ENCODE data around the gene CCDC159. TPM values are rescaled to one million over a fixed set of nuclear protein-coding genes. Genes with fewer than 3 reads are reported as not detected.
A peak's percentile ranks its signal among the peaks of the same experiment; 100 is the strongest.

CCDC159 gene
- total and polyA plus RNA-seq, 2 of the 13 experiments (the other 11 are each of a cell fraction or from before 2014, with no cell fraction given): 1.7 to 6.3 TPM

DNA sequence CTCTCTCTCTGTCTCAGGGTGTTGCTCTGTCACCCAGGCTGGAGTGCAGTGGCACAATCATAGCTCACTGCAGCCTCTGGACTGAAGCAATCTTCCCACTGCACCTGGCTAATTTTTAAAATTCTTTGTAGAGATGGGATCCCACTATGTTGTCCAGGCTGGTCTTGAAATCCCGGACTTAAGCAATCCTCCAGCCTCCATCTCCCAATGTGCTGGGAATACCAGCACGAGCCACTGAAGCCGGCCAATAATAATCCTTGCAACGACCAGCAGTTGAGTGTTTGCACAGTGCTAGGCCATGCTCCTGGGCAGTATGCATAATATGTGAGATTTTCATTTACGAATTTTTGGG is 38.4 kb downstream of the CCDC159 start:
- peaks cover 44% of the 10 kb centered on the region for H3K4me1 ChIP-seq (ENCODE audit: insufficient read depth, low read length)
- WGBS (ENCODE audit: low lambda C conversion rate): 22% methylated on average over 5 of the region's 5 CpGs
- CTCF ChIA-PET (ENCODE audit: low intra/inter-chr PET ratio, low total read pairs): no interaction called here
- TF ChIP-seq ZNF350 (CRISPR knock-in tag; IDR thresholded peaks at IDR 0.05; ENCODE audit: borderline replicate concordance, low read depth) (no peak), ZNF501 (CRISPR knock-in tag; IDR thresholded peaks at IDR 0.05) (no peak), POLR2G (IDR thresholded peaks at IDR 0.05; ENCODE audit: low read depth, low read length) (no peak), CEBPG (CRISPR knock-in tag; IDR thresholded peaks at IDR 0.05) (0 out of 2 replicates have a peak, but pooled peaks have one; percentile 5), HES4 (CRISPR knock-in tag; IDR thresholded peaks at IDR 0.05; ENCODE audit: borderline replicate concordance) (no peak), FOSL2 (CRISPR knock-in tag; IDR thresholded peaks at IDR 0.05) (no peak), ZNF10 (CRISPR knock-in tag; IDR thresholded peaks at IDR 0.05; ENCODE audit: borderline replicate concordance, low read depth) (no peak), PPARG (CRISPR knock-in tag; conservative IDR thresholded peaks at IDR 0.05) (no peak), ZNF775 (CRISPR knock-in tag; IDR thresholded peaks at IDR 0.05; ENCODE audit: borderline replicate concordance) (no peak), MTF2 (CRISPR knock-in tag; IDR thresholded peaks at IDR 0.05; ENCODE audit: borderline replicate concordance) (0 out of 2 replicates have a peak, but pooled peaks have one; percentile 1), CHCHD3 (CRISPR knock-in tag; IDR thresholded peaks at IDR 0.05) (no peak), IRX3 (CRISPR knock-in tag; IDR thresholded peaks at IDR 0.05; ENCODE audit: borderline replicate concordance, low read depth) (no peak), ZNF777 (CRISPR knock-in tag; IDR thresholded peaks at IDR 0.05) (no peak), ZNF232 (CRISPR knock-in tag; IDR thresholded peaks at IDR 0.05; ENCODE audit: borderline replicate concordance) (no peak), ZC3H13 (CRISPR knock-in tag; IDR thresholded peaks at IDR 0.05) (no peak), SIX1 (CRISPR knock-in tag; IDR thresholded peaks at IDR 0.05; ENCODE audit: borderline replicate concordance) (no peak), NFIB (CRISPR knock-in tag; IDR thresholded peaks at IDR 0.05; ENCODE audit: borderline replicate concordance) (no peak), KAT8 (CRISPR knock-in tag; IDR thresholded peaks at IDR 0.05) (no peak), ZNF329 (CRISPR knock-in tag; IDR thresholded peaks at IDR 0.05; ENCODE audit: low read depth) (no peak), ZKSCAN1 (IDR thresholded peaks at IDR 0.05; ENCODE audit: low read length) (no peak), ZNF121 (CRISPR knock-in tag; IDR thresholded peaks at IDR 0.05) (peak; percentile 89)
- TF ChIP-seq, protein P1, sequence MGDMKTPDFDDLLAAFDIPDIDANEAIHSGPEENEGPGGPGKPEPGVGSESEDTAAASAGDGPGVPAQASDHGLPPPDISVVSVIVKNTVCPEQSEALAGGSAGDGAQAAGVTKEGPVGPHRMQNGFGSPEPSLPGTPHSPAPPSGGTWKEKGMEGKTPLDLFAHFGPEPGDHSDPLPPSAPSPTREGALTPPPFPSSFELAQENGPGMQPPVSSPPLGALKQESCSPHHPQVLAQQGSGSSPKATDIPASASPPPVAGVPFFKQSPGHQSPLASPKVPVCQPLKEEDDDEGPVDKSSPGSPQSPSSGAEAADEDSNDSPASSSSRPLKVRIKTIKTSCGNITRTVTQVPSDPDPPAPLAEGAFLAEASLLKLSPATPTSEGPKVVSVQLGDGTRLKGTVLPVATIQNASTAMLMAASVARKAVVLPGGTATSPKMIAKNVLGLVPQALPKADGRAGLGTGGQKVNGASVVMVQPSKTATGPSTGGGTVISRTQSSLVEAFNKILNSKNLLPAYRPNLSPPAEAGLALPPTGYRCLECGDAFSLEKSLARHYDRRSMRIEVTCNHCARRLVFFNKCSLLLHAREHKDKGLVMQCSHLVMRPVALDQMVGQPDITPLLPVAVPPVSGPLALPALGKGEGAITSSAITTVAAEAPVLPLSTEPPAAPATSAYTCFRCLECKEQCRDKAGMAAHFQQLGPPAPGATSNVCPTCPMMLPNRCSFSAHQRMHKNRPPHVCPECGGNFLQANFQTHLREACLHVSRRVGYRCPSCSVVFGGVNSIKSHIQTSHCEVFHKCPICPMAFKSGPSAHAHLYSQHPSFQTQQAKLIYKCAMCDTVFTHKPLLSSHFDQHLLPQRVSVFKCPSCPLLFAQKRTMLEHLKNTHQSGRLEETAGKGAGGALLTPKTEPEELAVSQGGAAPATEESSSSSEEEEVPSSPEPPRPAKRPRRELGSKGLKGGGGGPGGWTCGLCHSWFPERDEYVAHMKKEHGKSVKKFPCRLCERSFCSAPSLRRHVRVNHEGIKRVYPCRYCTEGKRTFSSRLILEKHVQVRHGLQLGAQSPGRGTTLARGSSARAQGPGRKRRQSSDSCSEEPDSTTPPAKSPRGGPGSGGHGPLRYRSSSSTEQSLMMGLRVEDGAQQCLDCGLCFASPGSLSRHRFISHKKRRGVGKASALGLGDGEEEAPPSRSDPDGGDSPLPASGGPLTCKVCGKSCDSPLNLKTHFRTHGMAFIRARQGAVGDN (CRISPR knock-in tag; IDR thresholded peaks at IDR 0.05): no peak
- TF ChIP-seq, protein P2, sequence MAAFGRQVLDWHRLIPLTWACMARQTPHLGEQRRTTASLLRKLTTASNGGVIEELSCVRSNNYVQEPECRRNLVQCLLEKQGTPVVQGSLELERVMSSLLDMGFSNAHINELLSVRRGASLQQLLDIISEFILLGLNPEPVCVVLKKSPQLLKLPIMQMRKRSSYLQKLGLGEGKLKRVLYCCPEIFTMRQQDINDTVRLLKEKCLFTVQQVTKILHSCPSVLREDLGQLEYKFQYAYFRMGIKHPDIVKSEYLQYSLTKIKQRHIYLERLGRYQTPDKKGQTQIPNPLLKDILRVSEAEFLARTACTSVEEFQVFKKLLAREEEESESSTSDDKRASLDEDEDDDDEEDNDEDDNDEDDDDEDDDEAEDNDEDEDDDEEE (CRISPR knock-in tag; IDR thresholded peaks at IDR 0.05): no peak

More for the DNA sequence above, 38.4 kb downstream of the CCDC159 start:
- H3K9ac ChIP-seq (ENCODE audit: insufficient read depth, low read depth, low read length): no peak overlapping the region
- ATAC-seq (no peak), FAIRE-seq (no peak), DNase-seq (ENCODE audit: low spot score) (no peak)
- POLR2A ChIA-PET: interaction anchor here (0.6 to 2.6 kb wide), 6 partner anchors 10 to 383 kb away, joined by 3 to 51 read pairs (median 6); partner anchors contain the start of genes ODAD3, PRKCSH, RGL3 and SWSAP1
- H3K79me2 ChIP-seq (ENCODE audit: insufficient read depth, low read length): no peaks in the 10 kb centered on the region
- H3K4me2 ChIP-seq (ENCODE audit: low read depth, low read length): peak overlapping the region; percentile 91
- intact Hi-C loops (cut with micrococcal nuclease; ENCODE audit: unreplicated experiment): loop anchor here (5.0 kb wide), 1 partner anchor 38 kb away; no protein-coding TSS in a partner anchor
- no peak overlapping the region; a peak in 1 of 6 replicates for H3K4me3 ChIP-seq (replicated peaks in 1 of 3; ENCODE audit: insufficient read depth in 1 of 3, low read depth in 2 of 3, low read length in 3 of 3)
- H3K9me3 ChIP-seq (ENCODE audit: low read length): no peaks in the 10 kb centered on the region
- H2AFZ ChIP-seq (ENCODE audit: low read length): no peak overlapping the region
- no peak overlapping the region for H3K27ac ChIP-seq (ENCODE audit: extremely low read length, insufficient read depth, low read length)
- H4K20me1 ChIP-seq (ENCODE audit: insufficient read depth, low read length): no peaks in the 10 kb centered on the region
- H3K36me3 ChIP-seq (replicated peaks in 1 of 2; ENCODE audit: control insufficient read depth in 1 of 2, insufficient read depth in 2 of 2, low read length in 2 of 2): no peaks in the 10 kb centered on the region
- H3K27me3 ChIP-seq (ENCODE audit: control insufficient read depth in 1 of 2, insufficient read depth in 2 of 2, low read length in 2 of 2): no peaks in the 10 kb centered on the region
- no TSS peak for BruUV-seq (replicated peaks)
- in situ Hi-C loops (cut with HindIII; ENCODE audit: extremely low pct_ligation_motif_present, low pct_unique_long_range_greater_than_20kb): loop anchor here (5.0 kb wide), 2 partner anchors 38 to 98 kb away; partner anchors contain the start of gene ELAVL3
